Activated CD8-positive, alpha-beta memory T cell treated with anti-CD3 and anti-CD28 coated beads, Interleukin-2, amount 50 U/mL, for 24 hours (primary cell): ENCODE data around the gene SIL1.

Source experiments
- DNase-seq: peaks from one replicate; pipeline ENCODE4 v3.0.0-alpha.2; 2020; ENCODE audit errors: extremely low read depth

The SIL1 gene

GRCh38 chr5:138983984-138984383 lies 214.2 kb downstream of the SIL1 start:
- no peak for DNase-seq

- DNase-seq, result no peak
Observed at GRCh38 chr5:138981586-138981985, 216.6 kb downstream of the SIL1 start.

GRCh38 chr5:138981131-138981530 lies 217.0 kb downstream of the SIL1 start:
- DNase-seq, result no peak

- DNase-seq, result no peak
Observed at GRCh38 chr5:138980441-138980840, 217.7 kb downstream of the SIL1 start.

GRCh38 chr5:138979684-138980280 lies 218.4 kb downstream of the SIL1 start:
- DNase-seq, result peak; percentile 5

- no peak for DNase-seq
Observed at GRCh38 chr5:138978581-138978980, 219.6 kb downstream of the SIL1 start.

GRCh38 chr5:138978080-138978479 lies 220.1 kb downstream of the SIL1 start:
- DNase-seq, result no peak

- no peak for DNase-seq
Observed at GRCh38 chr5:138975098-138975847, 222.9 kb downstream of the SIL1 start.

GRCh38 chr5:138974227-138975063 lies 223.7 kb downstream of the SIL1 start:
- DNase-seq, result no peak

- DNase-seq, result no peak
Observed at GRCh38 chr5:138972836-138973235, 225.3 kb downstream of the SIL1 start.

GRCh38 chr5:138972230-138972629 lies 225.9 kb downstream of the SIL1 start:
- DNase-seq, result no peak

GRCh38 chr5:138969323-138970002 lies 228.7 kb downstream of the SIL1 start:
- no peak for DNase-seq

GRCh38 chr5:138968601-138969000 lies 229.6 kb downstream of the SIL1 start:
- no peak for DNase-seq

GRCh38 chr5:138967791-138968448 lies 230.2 kb downstream of the SIL1 start:
- DNase-seq, result no peak

- no peak for DNase-seq
Observed at GRCh38 chr5:138966236-138966985, 231.8 kb downstream of the SIL1 start.

GRCh38 chr5:138965626-138966025 lies 232.5 kb downstream of the SIL1 start:
- DNase-seq, result no peak

GRCh38 chr5:138964647-138965201 lies 233.4 kb downstream of the SIL1 start:
- no peak for DNase-seq

GRCh38 chr5:138963763-138964371 lies 234.3 kb downstream of the SIL1 start:
- no peak for DNase-seq

GRCh38 chr5:138962614-138963370 lies 235.4 kb downstream of the SIL1 start:
- no peak for DNase-seq
